BE2C (cell line): ENCODE results near the gene LRRC4C.

ENCODE experiments used
- DNase-seq: peaks from one replicate; pipeline ENCODE4 v3.0.0-alpha.2; 2020
- H3K27me3 ChIP-seq: fragments of 250-450 bp; sonication (Bioruptor Pico); 2 replicates; pipeline ENCODE4 v1.5.1; 2020; ENCODE audit warnings: mild to moderate bottlenecking
- H3K36me3 ChIP-seq: fragments of 250-450 bp; sonication (Bioruptor Pico); 2 replicates; pipeline ENCODE4 v1.5.1; 2020; ENCODE audit warnings: mild to moderate bottlenecking
- H3K4me1 ChIP-seq: fragments of 250-450 bp; sonication (Bioruptor Pico); 2 replicates; pipeline ENCODE4 v1.5.1; 2020
- H3K4me3 ChIP-seq: 2 replicates; pipeline ENCODE4 v1.5.1; 2011; ENCODE audit warnings: low read depth, low read length
- H3K9me3 ChIP-seq: fragments of 250-450 bp; sonication (Bioruptor Pico); 2 replicates; pipeline ENCODE4 v1.5.1; 2020
- CTCF ChIP-seq: IDR thresholded peaks from 2 replicates; pipeline ENCODE4 v1.5.1; 2012; ENCODE audit warnings: mild to moderate bottlenecking, low read depth, low read length

Gene LRRC4C

GRCh38 chr11:41382927-41383326 is 76.5 kb downstream of the LRRC4C start:
- H3K27me3 ChIP-seq, result no peaks in the 10 kb centered on the region
- no peak for DNase-seq
- no peak for TF ChIP-seq CTCF

GRCh38 chr11:41379084-41379483 is 80.4 kb downstream of the LRRC4C start:
- Histone ChIP-seq H3K27me3 (no peaks in the 10 kb centered on the region), H3K9me3 (no peaks in the 10 kb centered on the region), H3K4me3 (no peak overlapping the region), H3K4me1 (no peaks in the 10 kb centered on the region), H3K36me3 (no peaks in the 10 kb centered on the region)
- TF ChIP-seq CTCF, result no peak
- DNase-seq, result no peak

More at GRCh38 chr11:41382927-41383326, 76.5 kb downstream of the LRRC4C start:
- Histone ChIP-seq H3K4me1 (no peaks in the 10 kb centered on the region), H3K36me3 (no peaks in the 10 kb centered on the region), H3K9me3 (no peaks in the 10 kb centered on the region), H3K4me3 (no peak overlapping the region)

- H3K4me1 ChIP-seq, result no peaks in the 10 kb centered on the region
- no peaks in the 10 kb centered on the region for H3K27me3 ChIP-seq
- no peak for TF ChIP-seq CTCF
- H3K36me3 ChIP-seq, result no peaks in the 10 kb centered on the region
- H3K4me3 ChIP-seq, result no peak overlapping the region
- DNase-seq, result no peak
- H3K9me3 ChIP-seq, result no peaks in the 10 kb centered on the region
Observed at GRCh38 chr11:41377709-41378394, 81.6 kb downstream of the LRRC4C start.

GRCh38 chr11:41351825-41352224 is 107.6 kb downstream of the LRRC4C start:
- Histone ChIP-seq H3K36me3 (no peaks in the 10 kb centered on the region), H3K4me1 (no peaks in the 10 kb centered on the region), H3K9me3 (no peaks in the 10 kb centered on the region), H3K27me3 (no peaks in the 10 kb centered on the region), H3K4me3 (no peak overlapping the region)
- no peak for TF ChIP-seq CTCF
- no peak for DNase-seq

GRCh38 chr11:41346042-41346441 is 113.4 kb downstream of the LRRC4C start:
- no peaks in the 10 kb centered on the region for H3K4me1 ChIP-seq
- no peak for TF ChIP-seq CTCF
- H3K36me3 ChIP-seq, result no peaks in the 10 kb centered on the region
- no peaks in the 10 kb centered on the region for H3K27me3 ChIP-seq
- H3K4me3 ChIP-seq, result no peak overlapping the region
- DNase-seq, result no peak
- H3K9me3 ChIP-seq, result no peaks in the 10 kb centered on the region

- DNase-seq, result no peak
- H3K4me1 ChIP-seq, result no peaks in the 10 kb centered on the region
- H3K36me3 ChIP-seq, result no peaks in the 10 kb centered on the region
- no peak overlapping the region for H3K4me3 ChIP-seq
- no peaks in the 10 kb centered on the region for H3K27me3 ChIP-seq
- no peak for TF ChIP-seq CTCF
- no peaks in the 10 kb centered on the region for H3K9me3 ChIP-seq
Observed at GRCh38 chr11:41334007-41334933, 125.2 kb downstream of the LRRC4C start.
